Neuron (in vitro differentiated cells): ENCODE results near the gene PDSS2.
A peak's percentile ranks its signal among the peaks of the same experiment; 100 is the strongest.
"Not testable (repeated sequence)": the region's sequence is repeated elsewhere in the genome, so short reads cannot be mapped to it uniquely, and the experiment has no call there.

ENCODE experiments used
- H2AFZ ChIP-seq: one replicate; pipeline ENCODE4 v1.6.1; 2013; ENCODE audit warnings: low read depth, mild to moderate bottlenecking, inconsistent platforms, low read length, moderate library complexity
- H3K27me3 ChIP-seq: one replicate; pipeline ENCODE4 v1.6.1; 2013; ENCODE audit warnings: low read length; ENCODE audit not compliant: insufficient read depth
- H3K36me3 ChIP-seq: one replicate; pipeline ENCODE4 v1.6.1; 2013; ENCODE audit warnings: low read length; ENCODE audit not compliant: insufficient read depth
- H3K4me1 ChIP-seq: one replicate; pipeline ENCODE4 v1.6.1; 2013; ENCODE audit warnings: low read length; ENCODE audit not compliant: insufficient read depth
- H3K4me3 ChIP-seq: 2 replicates; pipeline ENCODE4 v1.5.1; 2013; ENCODE audit warnings: mild to moderate bottlenecking, low read length, moderate library complexity
- H3K9me3 ChIP-seq: one replicate; pipeline ENCODE4 v1.6.1; 2013; ENCODE audit warnings: low read length

PDSS2 gene

GRCh38 chr6:107314531-107314939 is 144.8 kb downstream of the PDSS2 start:
- Histone ChIP-seq H3K4me1 (peaks cover 5% of the 10 kb centered on the region), H3K27me3 (no peaks in the 10 kb centered on the region), H3K9me3 (no peaks in the 10 kb centered on the region), H3K4me3 (no peak overlapping the region), H2AFZ (no peak overlapping the region), H3K36me3 (no peaks in the 10 kb centered on the region)

GRCh38 chr6:107313776-107314175 is 145.6 kb downstream of the PDSS2 start:
- Histone ChIP-seq H3K4me3 (no peak overlapping the region), H3K36me3 (no peaks in the 10 kb centered on the region), H3K9me3 (no peaks in the 10 kb centered on the region), H3K27me3 (no peaks in the 10 kb centered on the region), H3K4me1 (peaks cover 5% of the 10 kb centered on the region), H2AFZ (no peak overlapping the region)

GRCh38 chr6:107310362-107310761 is 149.0 kb downstream of the PDSS2 start:
- H2AFZ ChIP-seq = no peak overlapping the region
- H3K4me1 ChIP-seq = peaks cover 7% of the 10 kb centered on the region
- H3K9me3 ChIP-seq = no peaks in the 10 kb centered on the region
- no peak overlapping the region for H3K4me3 ChIP-seq
- no peaks in the 10 kb centered on the region for H3K27me3 ChIP-seq
- no peaks in the 10 kb centered on the region for H3K36me3 ChIP-seq

DNA sequence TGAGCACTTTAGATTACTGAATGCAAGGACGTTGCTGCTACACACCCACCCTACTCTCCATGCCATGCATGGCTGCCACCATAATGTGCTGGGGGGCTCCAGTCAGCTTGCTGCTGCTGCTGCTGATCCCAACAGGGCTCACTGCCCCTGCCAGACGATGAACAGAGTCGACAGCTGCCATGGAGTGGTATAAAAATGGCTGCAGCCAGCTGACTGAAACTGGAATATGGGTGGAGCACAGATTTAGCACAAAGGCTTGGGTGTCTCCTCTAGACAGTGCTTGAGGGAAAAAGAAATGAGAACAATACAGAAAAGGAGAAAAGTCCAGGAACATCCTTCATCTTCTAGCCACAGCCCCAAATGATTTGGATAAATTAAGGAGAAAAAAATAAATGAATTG is 150.7 kb downstream of the PDSS2 start:
- no peak overlapping the region for H2AFZ ChIP-seq
- H3K36me3 ChIP-seq = no peaks in the 10 kb centered on the region
- H3K27me3 ChIP-seq = no peaks in the 10 kb centered on the region
- peaks cover 2% of the 10 kb centered on the region for H3K4me1 ChIP-seq
- H3K9me3 ChIP-seq = no peaks in the 10 kb centered on the region
- H3K4me3 ChIP-seq = no peak overlapping the region

DNA sequence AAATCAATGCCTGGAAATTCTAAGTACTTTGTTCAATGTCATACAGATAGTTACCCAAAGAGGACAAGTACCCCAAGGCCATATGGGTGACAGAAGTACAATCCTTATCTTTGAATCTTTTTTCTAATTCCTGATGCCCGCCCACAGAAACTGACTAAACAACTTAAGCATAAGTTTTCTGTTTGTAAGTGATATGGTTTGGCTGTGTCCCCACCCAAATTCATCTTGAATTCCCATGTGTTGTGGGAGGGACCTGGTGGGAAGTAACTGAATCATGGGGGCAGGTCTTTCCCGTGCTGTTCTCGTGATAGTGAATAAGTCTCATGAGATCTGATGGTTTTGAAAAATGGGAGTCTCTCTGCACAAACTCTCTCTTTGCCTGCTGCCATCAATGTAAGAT is 153.4 kb downstream of the PDSS2 start:
- H3K4me1 ChIP-seq, H3K36me3 ChIP-seq, H3K4me3 ChIP-seq, H3K9me3 ChIP-seq, H3K27me3 ChIP-seq, H2AFZ ChIP-seq: not testable (repeated sequence)

DNA sequence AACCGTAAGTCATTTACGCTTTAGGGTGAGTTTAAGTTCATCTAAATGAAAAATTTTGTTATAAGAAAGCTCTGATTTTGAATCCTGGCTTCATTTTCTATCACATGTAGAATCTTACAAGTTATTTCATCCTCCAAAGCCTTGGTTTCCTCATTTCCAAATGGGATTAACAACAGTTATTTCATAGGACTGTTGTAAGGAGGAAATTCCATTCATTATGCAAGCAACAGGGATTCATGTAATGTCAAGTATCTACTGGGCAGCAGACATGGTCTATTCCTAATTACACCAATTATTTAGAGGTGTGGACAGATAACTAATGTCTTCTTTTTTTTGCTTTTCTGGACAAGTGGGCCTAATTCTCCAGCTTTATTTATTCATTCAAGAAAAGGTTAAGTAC is 154.0 kb downstream of the PDSS2 start:
- Histone ChIP-seq H3K9me3 (no peaks in the 10 kb centered on the region), H3K4me3 (no peak overlapping the region), H3K36me3 (no peaks in the 10 kb centered on the region), H3K27me3 (no peaks in the 10 kb centered on the region), H2AFZ (no peak overlapping the region), H3K4me1 (peaks cover 2% of the 10 kb centered on the region)

DNA sequence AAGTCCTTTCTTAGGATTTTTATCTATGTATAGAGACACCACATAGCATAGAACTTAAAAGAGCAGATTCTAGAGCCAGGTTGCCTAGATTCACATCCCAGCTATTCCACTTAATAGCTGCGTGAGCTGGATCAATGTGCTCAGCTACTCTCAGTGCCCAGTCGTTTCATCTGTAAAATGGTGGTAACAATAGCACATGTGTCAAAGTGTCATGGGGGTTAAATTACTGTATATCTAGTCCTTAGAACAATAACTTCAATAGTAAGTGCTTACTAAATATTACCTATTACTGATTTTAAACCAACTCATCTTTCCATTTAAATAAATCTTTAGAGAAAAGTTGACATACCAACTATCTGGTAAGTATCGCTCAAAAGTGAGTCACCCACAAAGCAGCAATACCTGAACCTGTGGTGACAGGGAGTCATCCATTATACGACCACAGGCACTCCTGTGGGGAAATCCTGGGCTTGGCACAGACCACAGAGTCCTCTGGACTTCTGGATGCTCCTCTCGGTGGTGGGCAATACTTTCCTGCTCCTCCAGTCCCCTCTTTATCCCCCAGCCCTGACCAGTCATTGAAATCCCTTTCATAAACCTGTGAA is 154.8 kb downstream of the PDSS2 start:
- Histone ChIP-seq H2AFZ (no peak overlapping the region), H3K36me3 (no peaks in the 10 kb centered on the region), H3K9me3 (no peaks in the 10 kb centered on the region), H3K4me3 (no peak overlapping the region), H3K27me3 (no peaks in the 10 kb centered on the region), H3K4me1 (peaks cover 2% of the 10 kb centered on the region)

- H3K27me3 ChIP-seq = no peaks in the 10 kb centered on the region
- peak overlapping the region; percentile 12 for H3K4me3 ChIP-seq
Observed at GRCh38 chr6:107293350-107293749, 166.0 kb downstream of the PDSS2 start.

DNA sequence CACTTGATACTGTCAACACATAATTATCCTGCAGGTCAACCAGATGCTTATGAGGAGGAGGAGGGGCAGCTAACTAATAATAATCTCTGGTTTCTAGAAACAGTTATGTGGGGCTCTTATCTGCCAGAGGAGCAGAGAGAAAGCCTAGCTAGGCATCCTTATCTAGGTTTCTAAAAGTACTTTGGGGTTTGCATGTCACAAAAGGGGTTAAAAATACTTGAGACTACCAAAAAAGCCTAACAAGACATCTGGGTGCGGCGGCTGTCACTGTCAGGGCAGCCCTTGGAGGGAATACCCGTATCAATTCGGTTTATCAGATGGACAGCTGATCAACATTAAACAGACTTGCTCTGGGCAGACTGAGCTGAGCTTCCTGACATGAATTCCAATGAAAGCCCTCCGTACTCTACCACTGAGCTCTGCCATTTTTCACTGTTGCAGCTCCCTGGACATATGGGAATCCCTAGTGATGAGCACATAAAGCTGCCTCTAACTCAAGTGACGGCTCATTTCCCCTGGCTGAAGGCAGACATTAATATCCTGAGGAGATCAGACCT is 166.6 kb downstream of the PDSS2 start:
- Histone ChIP-seq H3K4me3 (peak overlapping the region; percentile 12), H3K9me3 (no peaks in the 10 kb centered on the region), H2AFZ (no peak overlapping the region), H3K4me1 (peaks cover 32% of the 10 kb centered on the region), H3K36me3 (no peaks in the 10 kb centered on the region), H3K27me3 (no peaks in the 10 kb centered on the region)

More at GRCh38 chr6:107293350-107293749, 166.0 kb downstream of the PDSS2 start:
- Histone ChIP-seq H3K9me3 (no peaks in the 10 kb centered on the region), H2AFZ (no peak overlapping the region), H3K4me1 (peaks cover 32% of the 10 kb centered on the region), H3K36me3 (no peaks in the 10 kb centered on the region)

- H3K9me3 ChIP-seq = no peaks in the 10 kb centered on the region
- H3K36me3 ChIP-seq = no peaks in the 10 kb centered on the region
- peaks cover 32% of the 10 kb centered on the region for H3K4me1 ChIP-seq
- no peak overlapping the region for H3K4me3 ChIP-seq
- no peaks in the 10 kb centered on the region for H3K27me3 ChIP-seq
- H2AFZ ChIP-seq = no peak overlapping the region
Observed at GRCh38 chr6:107290491-107290890, 168.9 kb downstream of the PDSS2 start.

DNA sequence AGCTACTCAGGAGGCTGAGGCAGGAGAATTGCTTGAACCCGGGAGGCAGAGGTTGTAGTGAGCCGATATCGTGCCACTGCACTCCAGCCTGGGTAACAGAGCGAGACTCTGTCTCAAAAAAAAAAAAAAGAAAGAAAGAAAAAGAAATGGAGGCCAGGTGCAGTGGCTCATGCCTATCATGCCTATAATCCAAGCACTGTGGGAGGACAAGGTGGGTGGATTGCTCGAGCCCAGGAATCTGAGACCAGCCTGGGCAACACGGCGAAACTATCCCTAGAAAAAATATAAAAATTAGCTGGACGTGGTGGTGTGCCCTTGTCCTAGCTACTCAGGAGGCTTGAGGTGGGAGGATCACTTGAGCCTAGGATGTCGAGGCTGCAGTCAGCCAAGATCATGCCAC is 170.1 kb downstream of the PDSS2 start:
- not testable (repeated sequence) for H3K27me3 ChIP-seq, H3K36me3 ChIP-seq, H2AFZ ChIP-seq, H3K4me3 ChIP-seq, H3K9me3 ChIP-seq
- peaks cover 32% of the 10 kb centered on the region for H3K4me1 ChIP-seq

GRCh38 chr6:107285683-107286082 is 173.7 kb downstream of the PDSS2 start:
- not testable (repeated sequence) for H3K36me3 ChIP-seq, H3K4me3 ChIP-seq, H3K27me3 ChIP-seq, H3K4me1 ChIP-seq, H2AFZ ChIP-seq, H3K9me3 ChIP-seq

- Histone ChIP-seq H3K9me3 (no peaks in the 10 kb centered on the region), H2AFZ (no peak overlapping the region), H3K4me1 (no peaks in the 10 kb centered on the region), H3K27me3 (no peaks in the 10 kb centered on the region), H3K36me3 (no peaks in the 10 kb centered on the region), H3K4me3 (no peak overlapping the region)
Observed at GRCh38 chr6:107284805-107285204, 174.6 kb downstream of the PDSS2 start.

DNA sequence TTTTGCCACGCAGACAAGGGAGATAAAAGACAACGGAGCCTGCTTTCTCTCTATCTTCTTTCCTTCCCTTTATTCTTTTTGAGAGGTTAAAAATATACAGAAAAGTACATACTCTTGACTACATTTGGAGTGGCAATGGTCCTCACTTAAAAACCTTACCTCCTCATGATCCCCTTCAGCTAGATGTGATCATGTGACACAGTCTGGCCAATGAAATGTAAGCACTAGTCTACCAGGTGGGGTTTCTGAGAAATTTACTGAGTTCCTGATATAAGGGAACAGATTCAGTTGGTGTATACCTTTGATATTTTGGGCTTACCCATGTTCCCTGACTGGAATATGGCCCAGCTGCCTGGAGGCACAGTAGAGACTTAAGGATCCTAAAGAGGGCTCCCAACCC is 178.6 kb downstream of the PDSS2 start:
- Histone ChIP-seq H3K4me3 (no peak overlapping the region), H2AFZ (no peak overlapping the region), H3K9me3 (no peaks in the 10 kb centered on the region), H3K36me3 (no peaks in the 10 kb centered on the region), H3K4me1 (no peaks in the 10 kb centered on the region), H3K27me3 (no peaks in the 10 kb centered on the region)
